Smooth muscle cell (in vitro differentiated cells): Measurements from ENCODE around the gene PCED1B. TPM values are rescaled to one million over a fixed set of nuclear protein-coding genes. Genes with fewer than 3 reads are reported as not detected.

ENCODE experiments used
- DNase-seq: peaks from one replicate; lab custom pipeline; 2025; ENCODE audit not compliant: unreplicated experiment; lab: John Stamatoyannopoulos, UW
- H2AFZ ChIP-seq: fragments of 200-600 bp; sonication (generic); 2 replicates; pipeline ENCODE4 v1.6.0; 2016; ENCODE audit warnings: antibody characterized with exemption, low read depth, mild to moderate bottlenecking
- H3F3A ChIP-seq: fragments of 200-600 bp; sonication (generic); 2 replicates; pipeline ENCODE4 v1.6.0; 2017; ENCODE audit warnings: antibody characterized with exemption, low read depth
- H3K27ac ChIP-seq: fragments of 200-600 bp; sonication (generic); 2 replicates; pipeline ENCODE4 v1.5.1; 2016; ENCODE audit warnings: low read depth, mild to moderate bottlenecking
- H3K27me3 ChIP-seq: fragments of 200-600 bp; sonication (generic); 2 replicates; pipeline ENCODE4 v1.6.1; 2016; ENCODE audit warnings: low read depth, mild to moderate bottlenecking
- H3K36me3 ChIP-seq: fragments of 200-600 bp; sonication (generic); 2 replicates; pipeline ENCODE4 v1.5.1; 2016; ENCODE audit warnings: low read depth
- H3K4me1 ChIP-seq: fragments of 200-600 bp; sonication (generic); 2 replicates; pipeline ENCODE4 v1.5.1; 2016; ENCODE audit warnings: low read depth
- H3K4me2 ChIP-seq: fragments of 200-600 bp; sonication (generic); 2 replicates; pipeline ENCODE4 v1.6.0; 2016; ENCODE audit warnings: mild to moderate bottlenecking
- H3K4me3 ChIP-seq: fragments of 200-600 bp; sonication (generic); 2 replicates; pipeline ENCODE4 v1.5.1; 2016; ENCODE audit warnings: mild to moderate bottlenecking
- H3K79me2 ChIP-seq: fragments of 200-600 bp; sonication (generic); 2 replicates; pipeline ENCODE4 v1.6.0; 2016; ENCODE audit warnings: low read depth, mild to moderate bottlenecking
- H3K9ac ChIP-seq: fragments of 200-600 bp; sonication (generic); 2 replicates; pipeline ENCODE4 v1.6.0; 2016; ENCODE audit warnings: low read depth
- H3K9me3 ChIP-seq: fragments of 200-600 bp; sonication (generic); replicated peaks from 2 replicates; pipeline ENCODE4 v1.5.1; 2016; ENCODE audit warnings: low read depth
- H4K20me1 ChIP-seq: fragments of 200-600 bp; sonication (generic); 2 replicates; pipeline ENCODE4 v1.6.0; 2016; ENCODE audit warnings: low read depth
- CTCF ChIP-seq: fragments of 200-600 bp; sonication (generic); IDR thresholded peaks from 2 replicates; pipeline ENCODE4 v1.5.1; 2017; ENCODE audit warnings: borderline replicate concordance, mild to moderate bottlenecking, antibody characterized with exemption; ENCODE audit not compliant: insufficient read depth, poor library complexity, severe bottlenecking
- WGBS: methylation state at CpG from one replicate; pipeline ENCODE4 v1.1.7; 2016; ENCODE audit warnings: low lambda C conversion rate; 5-methylcytosine and 5-hydroxymethylcytosine counted together
- polyA plus RNA-seq: library from polyadenylated mRNA; unstranded; fragments of >200 nt; fragmentation: Nextera tagmentation; extraction: Ambion mirVana; gene quantifications from 2 replicates; pipeline ENCODE4 v1.2.1, GENCODE V29; 2016
- total RNA-seq: library from RNA; depleted of rRNA; stranded (reverse); fragments of >200 nt; gene quantifications from 2 replicates; pipeline ENCODE4 v1.2.3, GENCODE V29; 2014

The PCED1B gene
- total and polyA plus RNA-seq, 2 experiments from 2014 or later, result 2.7 to 3.5 TPM

DNA sequence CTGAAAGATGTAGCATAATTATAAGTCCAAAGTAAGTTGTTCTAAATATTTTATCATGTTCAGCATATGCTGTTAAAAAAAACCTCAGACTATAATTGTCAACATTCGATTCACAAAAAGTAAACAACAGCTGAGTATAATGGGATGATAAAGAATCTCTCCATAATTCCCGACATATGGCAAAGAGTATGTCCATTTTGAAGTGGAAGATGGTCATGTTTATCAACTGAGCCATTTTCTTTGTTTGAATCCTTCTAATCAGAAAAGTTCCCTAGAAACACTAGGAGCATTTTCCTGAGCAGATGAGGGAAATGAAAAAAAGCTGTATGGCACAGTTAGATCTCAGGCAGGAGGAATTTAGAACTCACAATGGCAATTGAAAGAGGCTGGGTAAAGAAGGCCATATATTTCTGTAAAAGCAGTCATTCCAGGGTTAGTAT lies 192.4 kb downstream of the PCED1B start:
- peak overlapping the region; percentile 79 for H3K9ac ChIP-seq
- 79% methylated on average over 2 of the region's 2 CpGs for WGBS
- H3K27ac ChIP-seq, result peak overlapping the region; percentile 95
- peak overlapping the region; percentile 65 for H3K4me2 ChIP-seq
- no peaks in the 10 kb centered on the region for H3K27me3 ChIP-seq
- H3K4me3 ChIP-seq, result no peak overlapping the region
- no peaks in the 10 kb centered on the region for H3K9me3 ChIP-seq
- H3K79me2 ChIP-seq, result no peaks in the 10 kb centered on the region
- no peak for DNase-seq
- peaks cover 23% of the 10 kb centered on the region for H3F3A ChIP-seq
- H4K20me1 ChIP-seq, result no peaks in the 10 kb centered on the region
- no peak for TF ChIP-seq CTCF
- peak overlapping the region; percentile 32 for H2AFZ ChIP-seq
- H3K36me3 ChIP-seq, result no peaks in the 10 kb centered on the region
- H3K4me1 ChIP-seq, result peaks cover 21% of the 10 kb centered on the region

- Histone ChIP-seq H2AFZ (peak overlapping the region; percentile 32), H3K36me3 (no peaks in the 10 kb centered on the region), H3K79me2 (no peaks in the 10 kb centered on the region), H3K4me1 (peaks cover 21% of the 10 kb centered on the region), H4K20me1 (no peaks in the 10 kb centered on the region), H3K27me3 (no peaks in the 10 kb centered on the region), H3K4me2 (peak overlapping the region; percentile 65), H3K9ac (peak overlapping the region; percentile 79), H3F3A (peaks cover 23% of the 10 kb centered on the region), H3K9me3 (no peaks in the 10 kb centered on the region), H3K4me3 (no peak overlapping the region), H3K27ac (peak overlapping the region; percentile 95)
- no peak for TF ChIP-seq CTCF
- WGBS, result 35% methylated on average over 3 of the region's 3 CpGs
- DNase-seq, result no peak
These were observed 193.2 kb downstream of the PCED1B start for GRCh38 chr12:47272412-47273190.

GRCh38 chr12:47273191-47273626 lies 193.8 kb downstream of the PCED1B start:
- no peak for TF ChIP-seq CTCF
- Histone ChIP-seq H4K20me1 (no peaks in the 10 kb centered on the region), H3K27ac (peak overlapping the region; percentile 95), H2AFZ (peak overlapping the region; percentile 32), H3K4me3 (no peak overlapping the region), H3K9ac (peak overlapping the region; percentile 79), H3F3A (peaks cover 23% of the 10 kb centered on the region), H3K4me1 (peaks cover 21% of the 10 kb centered on the region), H3K27me3 (no peaks in the 10 kb centered on the region), H3K9me3 (no peaks in the 10 kb centered on the region), H3K36me3 (no peaks in the 10 kb centered on the region), H3K79me2 (no peaks in the 10 kb centered on the region), H3K4me2 (peak overlapping the region; percentile 65)
- 66% methylated on average over 4 of the region's 4 CpGs for WGBS
- DNase-seq, result no peak
